Ascending aorta (tissue), 2 donors: Measurements from ENCODE around the gene MSH4. TPM values are rescaled to one million over a fixed set of nuclear protein-coding genes. Genes with fewer than 3 reads are reported as not detected.

Source experiments
- DNase-seq, 2 donors: peaks; one replicate each; pipeline ENCODE4 v3.0.0-alpha.2; 2019; ENCODE audit warnings: low spot score in 2 of 2
- H3K27ac ChIP-seq, 2 donors: fragments of 200-600 bp; sonication (generic); one replicate each; pipeline ENCODE4 v1.5.1; 2016 to 2017; ENCODE audit warnings: mild to moderate bottlenecking in 1 of 2
- H3K27me3 ChIP-seq: fragments of 200-600 bp; sonication (generic); one replicate; pipeline ENCODE4 v1.5.1; 2017
- H3K36me3 ChIP-seq, 2 donors: fragments of 200-600 bp; sonication (generic); one replicate each; pipeline ENCODE4 v1.5.1; 2016
- H3K4me1 ChIP-seq, 2 donors: fragments of 200-600 bp; sonication (generic); one replicate each; pipeline ENCODE4 v1.5.1; 2016 to 2017; ENCODE audit warnings: mild to moderate bottlenecking in 1 of 2
- H3K4me3 ChIP-seq, 2 donors: fragments of 200-600 bp; sonication (generic); one replicate each; pipeline ENCODE4 v1.5.1; 2016 to 2017; ENCODE audit warnings: mild to moderate bottlenecking in 1 of 2
- H3K9me3 ChIP-seq, 2 donors: fragments of 200-600 bp; sonication (generic); one replicate each; pipeline ENCODE4 v1.5.1; 2016
- CTCF ChIP-seq, 3 experiments: fragments of 200-600 bp in 2 of 3; fragments of 450-650 bp in 1 of 3; sonication (generic) in 2 of 3; IDR thresholded peaks; one replicate each; pipeline ENCODE4 v1.5.1; 2016 to 2019; ENCODE audit warnings: antibody characterized with exemption in 3 of 3, mild to moderate bottlenecking in 1 of 3, moderate library complexity in 1 of 3
- intact Hi-C: fragments of 100-400 bp; cut with DNase I; formaldehyde crosslinking; loops from one replicate; pipeline ENCODE4 v1.15.1; 2023
- total RNA-seq: library from RNA; depleted of rRNA; stranded (reverse); fragments of >200 nt; gene quantifications from one replicate; pipeline ENCODE4 v1.1.0, GENCODE V29; 2016

MSH4 gene
- total RNA-seq, 1 donor from 2014 or later: not detected

- Histone ChIP-seq H3K27ac (peak within 1 kb of the TSS; percentile 88), H3K4me1 (peaks cover 10 to 19% of the 10 kb centered on the region in 2 donors), H3K27me3 (no peaks in the 10 kb centered on the region), H3K9me3 (no peaks in the 10 kb centered on the region), H3K36me3 (peaks cover 3 to 14% of the 10 kb centered on the region in 2 donors), H3K4me3 (peak within 1 kb of the TSS; percentile 66 to 74)
- intact Hi-C loops: loop anchor here (1.0 to 10.0 kb wide), 3 partner anchors 21 to 289 kb away; partner anchors contain the start of genes ACADM and ST6GALNAC3
- DNase-seq: peak; percentile 85 to 97
- TF ChIP-seq CTCF (IDR thresholded peaks at IDR 0.05): no peak
These were observed 10.5 kb upstream of the MSH4 start, which contains the start of gene RABGGTB for GRCh38 chr1:75785983-75786853. RABGGTB (plus strand) TSS chr1:75786256; CDS start chr1:75786272, 16 bp downstream.

GRCh38 chr1:75786901-75787493 is 9.7 kb upstream of the MSH4 start:
- no peak for TF ChIP-seq CTCF (IDR thresholded peaks at IDR 0.05)
- peaks cover 9 to 22% of the 10 kb centered on the region in 2 donors for H3K36me3 ChIP-seq
- no peaks in the 10 kb centered on the region for H3K27me3 ChIP-seq
- no peaks in the 10 kb centered on the region for H3K9me3 ChIP-seq
- H3K27ac ChIP-seq: peak overlapping the region; percentile 88
- H3K4me3 ChIP-seq: peak overlapping the region; percentile 66 to 74
- intact Hi-C loops: loop anchor here (1.0 to 10.0 kb wide), 3 partner anchors 22 to 288 kb away; partner anchors contain the start of genes ACADM and ST6GALNAC3
- DNase-seq: no peak
- peaks cover 10 to 19% of the 10 kb centered on the region in 2 donors for H3K4me1 ChIP-seq

GRCh38 chr1:75787524-75787923 is 9.2 kb upstream of the MSH4 start:
- Histone ChIP-seq H3K36me3 (peaks cover 14 to 27% of the 10 kb centered on the region in 2 donors), H3K9me3 (no peaks in the 10 kb centered on the region), H3K27me3 (no peaks in the 10 kb centered on the region), H3K4me1 (peaks cover 10 to 19% of the 10 kb centered on the region in 2 donors), H3K4me3 (peak overlapping the region; percentile 66 to 74), H3K27ac (peak overlapping the region in 1 of 2 donors; percentile 88)
- intact Hi-C loops: loop anchor here (10.0 kb wide), 1 partner anchor 287 kb away; the partner anchor contains the start of gene ST6GALNAC3
- TF ChIP-seq CTCF (IDR thresholded peaks at IDR 0.05): no peak
- no peak for DNase-seq

- Histone ChIP-seq H3K4me1 (peaks cover 10 to 19% of the 10 kb centered on the region in 2 donors), H3K27ac (no peak overlapping the region), H3K4me3 (peak overlapping the region; percentile 29 to 66), H3K36me3 (peaks cover 35 to 52% of the 10 kb centered on the region in 2 donors), H3K9me3 (no peaks in the 10 kb centered on the region), H3K27me3 (no peaks in the 10 kb centered on the region)
- TF ChIP-seq CTCF (IDR thresholded peaks at IDR 0.05): no peak
- no peak for DNase-seq
- intact Hi-C loops: loop anchor here (10.0 kb wide), 1 partner anchor 285 kb away; the partner anchor contains the start of gene ST6GALNAC3
These were observed 6.7 kb upstream of the MSH4 start for GRCh38 chr1:75789988-75790387.

- Histone ChIP-seq H3K27me3 (no peaks in the 10 kb centered on the region), H3K4me3 (peak overlapping the region; percentile 1 to 3), H3K27ac (peak overlapping the region in 1 of 2 donors; percentile 55), H3K9me3 (no peaks in the 10 kb centered on the region), H3K4me1 (peaks cover 10 to 17% of the 10 kb centered on the region in 2 donors), H3K36me3 (peaks cover 43 to 62% of the 10 kb centered on the region in 2 donors)
- DNase-seq: no peak
- no peak for TF ChIP-seq CTCF (IDR thresholded peaks at IDR 0.05)
- intact Hi-C loops: no loop called here
These were observed 5.7 kb upstream of the MSH4 start for GRCh38 chr1:75791022-75791421.
